HEK293 (cell line): ENCODE results near the gene SOWAHA.
A peak's percentile ranks its signal among the peaks of the same experiment; 100 is the strongest.

ENCODE experiments used
- ATF2 ChIP-seq: fragments of 450-650 bp; formaldehyde crosslinking; IDR thresholded peaks from 2 replicates; pipeline ENCODE4 v1.5.1; 2016; ENCODE audit warnings: missing biosample characterization, missing genetic modification characterization, low read depth
- BCL11B ChIP-seq: fragments of 450-650 bp; formaldehyde crosslinking; IDR thresholded peaks from 2 replicates; pipeline ENCODE4 v1.5.1; 2016; ENCODE audit warnings: low read depth, missing biosample characterization, missing genetic modification characterization
- GLIS1 ChIP-seq: fragments of 450-650 bp; formaldehyde crosslinking; IDR thresholded peaks from 2 replicates; pipeline ENCODE4 v1.5.1; 2016; ENCODE audit warnings: missing biosample characterization, missing genetic modification characterization
- INSM2 ChIP-seq: fragments of 450-650 bp; formaldehyde crosslinking; IDR thresholded peaks from 2 replicates; pipeline ENCODE4 v1.5.1; 2016; ENCODE audit warnings: missing biosample characterization, missing genetic modification characterization
- KLF1 ChIP-seq: fragments of 450-650 bp; formaldehyde crosslinking; IDR thresholded peaks from 2 replicates; pipeline ENCODE4 v1.5.1; 2016; ENCODE audit warnings: missing biosample characterization, missing genetic modification characterization
- KLF7 ChIP-seq: fragments of 450-650 bp; formaldehyde crosslinking; IDR thresholded peaks from 2 replicates; pipeline ENCODE4 v1.5.1; 2016; ENCODE audit warnings: missing biosample characterization, missing genetic modification characterization, borderline replicate concordance
- MZF1 ChIP-seq: fragments of 450-650 bp; formaldehyde crosslinking; IDR thresholded peaks from 2 replicates; pipeline ENCODE4 v1.5.1; 2017; ENCODE audit warnings: missing biosample characterization, missing genetic modification characterization, borderline replicate concordance
- OSR2 ChIP-seq: fragments of 450-650 bp; formaldehyde crosslinking; IDR thresholded peaks from 2 replicates; pipeline ENCODE4 v1.5.1; 2016; ENCODE audit warnings: missing biosample characterization, missing genetic modification characterization
- PRDM1 ChIP-seq: fragments of 450-650 bp; formaldehyde crosslinking; IDR thresholded peaks from 2 replicates; pipeline ENCODE4; 2016; ENCODE audit warnings: missing biosample characterization, missing genetic modification characterization
- PRDM6 ChIP-seq: fragments of 450-650 bp; formaldehyde crosslinking; IDR thresholded peaks from 2 replicates; pipeline ENCODE4 v1.5.1; 2017; ENCODE audit warnings: missing biosample characterization, missing genetic modification characterization
- SP7 ChIP-seq: fragments of 450-650 bp; formaldehyde crosslinking; IDR thresholded peaks from 2 replicates; pipeline ENCODE4 v1.5.1; 2016; ENCODE audit warnings: missing biosample characterization, missing genetic modification characterization
- ZBTB1 ChIP-seq: fragments of 450-650 bp; formaldehyde crosslinking; IDR thresholded peaks from 2 replicates; pipeline ENCODE4 v1.5.1; 2016; ENCODE audit warnings: missing biosample characterization, missing genetic modification characterization
- ZBTB11 ChIP-seq: fragments of 450-650 bp; formaldehyde crosslinking; conservative IDR thresholded peaks from 2 replicates; pipeline ENCODE4 v1.5.1; 2016; ENCODE audit warnings: low read depth, missing biosample characterization, missing genetic modification characterization
- ZBTB44 ChIP-seq: fragments of 450-650 bp; IDR thresholded peaks from 2 replicates; pipeline ENCODE4 v1.5.1; 2018; ENCODE audit warnings: missing biosample characterization, mild to moderate bottlenecking, missing genetic modification characterization
- ZFP69B ChIP-seq: fragments of 450-650 bp; formaldehyde crosslinking; IDR thresholded peaks from 2 replicates; pipeline ENCODE4 v1.5.1; 2016; ENCODE audit warnings: missing biosample characterization, missing genetic modification characterization
- ZNF10 ChIP-seq: fragments of 450-650 bp; formaldehyde crosslinking; IDR thresholded peaks from 2 replicates; pipeline ENCODE4 v1.5.1; 2017; ENCODE audit warnings: missing biosample characterization, missing genetic modification characterization
- ZNF169 ChIP-seq: fragments of 450-650 bp; formaldehyde crosslinking; IDR thresholded peaks from 2 replicates; pipeline ENCODE4 v1.5.1; 2016; ENCODE audit warnings: missing biosample characterization, missing genetic modification characterization
- ZNF202 ChIP-seq: fragments of 450-650 bp; formaldehyde crosslinking; IDR thresholded peaks from 2 replicates; pipeline ENCODE4 v1.5.1; 2016; ENCODE audit warnings: missing biosample characterization, missing genetic modification characterization, borderline replicate concordance
- ZNF292 ChIP-seq: fragments of 450-650 bp; formaldehyde crosslinking; IDR thresholded peaks from 2 replicates; pipeline ENCODE4 v1.5.1; 2016; ENCODE audit warnings: low read depth, missing biosample characterization, missing genetic modification characterization, borderline replicate concordance
- ZNF302 ChIP-seq: fragments of 450-650 bp; formaldehyde crosslinking; IDR thresholded peaks from 2 replicates; pipeline ENCODE4 v1.5.1; 2016; ENCODE audit warnings: missing biosample characterization, missing genetic modification characterization, low read depth
- ZNF529 ChIP-seq: fragments of 450-650 bp; formaldehyde crosslinking; IDR thresholded peaks from 2 replicates; pipeline ENCODE4 v1.5.1; 2017; ENCODE audit warnings: missing genetic modification characterization, missing biosample characterization; ENCODE audit not compliant: insufficient replicate concordance
- ZNF558 ChIP-seq: fragments of 450-650 bp; formaldehyde crosslinking; IDR thresholded peaks from 2 replicates; pipeline ENCODE4 v1.5.1; 2016; ENCODE audit warnings: missing biosample characterization, missing genetic modification characterization
- ZNF623 ChIP-seq: fragments of 450-650 bp; formaldehyde crosslinking; IDR thresholded peaks from 2 replicates; pipeline ENCODE4 v1.5.1; 2016; ENCODE audit warnings: missing biosample characterization, missing genetic modification characterization
- ZNF629 ChIP-seq: fragments of 450-650 bp; formaldehyde crosslinking; IDR thresholded peaks from 2 replicates; pipeline ENCODE4 v1.5.1; 2017; ENCODE audit warnings: missing biosample characterization, missing genetic modification characterization
- ZNF660 ChIP-seq: fragments of 450-650 bp; IDR thresholded peaks from 2 replicates; pipeline ENCODE4 v1.5.1; 2018; ENCODE audit warnings: missing biosample characterization, mild to moderate bottlenecking, missing genetic modification characterization
- ZNF768 ChIP-seq: fragments of 450-650 bp; formaldehyde crosslinking; IDR thresholded peaks from 2 replicates; pipeline ENCODE4 v1.5.1; 2018; ENCODE audit warnings: missing biosample characterization, mild to moderate bottlenecking, missing genetic modification characterization
- ZSCAN4 ChIP-seq: fragments of 450-650 bp; formaldehyde crosslinking; IDR thresholded peaks from 2 replicates; pipeline ENCODE4 v1.5.1; 2017; ENCODE audit warnings: missing biosample characterization, missing genetic modification characterization
- ZXDB ChIP-seq: fragments of 450-650 bp; formaldehyde crosslinking; IDR thresholded peaks from 2 replicates; pipeline ENCODE4 v1.5.1; 2016; ENCODE audit warnings: missing biosample characterization, missing genetic modification characterization

Gene SOWAHA

GRCh38 chr5:132815454-132815853 lies 2.4 kb downstream of the SOWAHA start (continued):
- TF ChIP-seq ZBTB11 (tag by site-specific recombination) (no peak), ZFP69B (0 out of 2 replicates have a peak, but pooled peaks have one; percentile 16), PRDM6 (tag by site-specific recombination) (peak; percentile 86), ZNF629 (tag by site-specific recombination) (peak; percentile 69), ZNF10 (tag by site-specific recombination) (peak; percentile 96), ZNF623 (no peak), MZF1 (tag by site-specific recombination) (no peak), SP7 (tag by site-specific recombination) (no peak), ZBTB44 (tag by site-specific recombination) (no peak), ZNF202 (tag by site-specific recombination) (no peak), ATF2 (tag by site-specific recombination) (peak; percentile 75), ZNF529 (tag by site-specific recombination) (no peak), GLIS1 (tag by site-specific recombination) (no peak), KLF7 (no peak), ZXDB (tag by site-specific recombination) (no peak), KLF1 (tag by site-specific recombination) (no peak), ZNF768 (tag by site-specific recombination) (no peak), ZNF169 (no peak), ZNF558 (tag by site-specific recombination) (no peak), BCL11B (tag by site-specific recombination) (0 out of 2 replicates have a peak, but pooled peaks have one; percentile 37), INSM2 (tag by site-specific recombination) (no peak), ZNF292 (tag by site-specific recombination) (no peak), ZBTB1 (no peak), ZSCAN4 (no peak), ZNF302 (tag by site-specific recombination) (no peak), OSR2 (no peak), PRDM1 (tag by site-specific recombination) (0 out of 2 replicates have a peak, but pooled peaks have one; percentile 24), ZNF660 (tag by site-specific recombination) (no peak)
- TF ChIP-seq, all 188 proteins: peak for 10
